Lung microvascular endothelial cell (primary cell): Measurements from ENCODE around the gene POLR3B. TPM values are rescaled to one million over a fixed set of nuclear protein-coding genes. Genes with fewer than 3 reads are reported as not detected.
"Not testable (repeated sequence)": the region's sequence is repeated elsewhere in the genome, so short reads cannot be mapped to it uniquely, and the experiment has no call there.

Experiments
- DNase-seq, 2 donors: peaks; one replicate each; pipeline versions ENCODE4 v3.0.0 to v3.0.0-alpha.2; 2010; ENCODE audit warnings: low read depth in 2 of 2
- total RNA-seq: library from RNA; depleted of rRNA; stranded (reverse); fragments of >200 nt; gene quantifications from 2 replicates; pipeline ENCODE4 v1.2.1, GENCODE V29; 2014

POLR3B gene
- 5.7 and 6.5 TPM in 2 replicates for total RNA-seq

DNA sequence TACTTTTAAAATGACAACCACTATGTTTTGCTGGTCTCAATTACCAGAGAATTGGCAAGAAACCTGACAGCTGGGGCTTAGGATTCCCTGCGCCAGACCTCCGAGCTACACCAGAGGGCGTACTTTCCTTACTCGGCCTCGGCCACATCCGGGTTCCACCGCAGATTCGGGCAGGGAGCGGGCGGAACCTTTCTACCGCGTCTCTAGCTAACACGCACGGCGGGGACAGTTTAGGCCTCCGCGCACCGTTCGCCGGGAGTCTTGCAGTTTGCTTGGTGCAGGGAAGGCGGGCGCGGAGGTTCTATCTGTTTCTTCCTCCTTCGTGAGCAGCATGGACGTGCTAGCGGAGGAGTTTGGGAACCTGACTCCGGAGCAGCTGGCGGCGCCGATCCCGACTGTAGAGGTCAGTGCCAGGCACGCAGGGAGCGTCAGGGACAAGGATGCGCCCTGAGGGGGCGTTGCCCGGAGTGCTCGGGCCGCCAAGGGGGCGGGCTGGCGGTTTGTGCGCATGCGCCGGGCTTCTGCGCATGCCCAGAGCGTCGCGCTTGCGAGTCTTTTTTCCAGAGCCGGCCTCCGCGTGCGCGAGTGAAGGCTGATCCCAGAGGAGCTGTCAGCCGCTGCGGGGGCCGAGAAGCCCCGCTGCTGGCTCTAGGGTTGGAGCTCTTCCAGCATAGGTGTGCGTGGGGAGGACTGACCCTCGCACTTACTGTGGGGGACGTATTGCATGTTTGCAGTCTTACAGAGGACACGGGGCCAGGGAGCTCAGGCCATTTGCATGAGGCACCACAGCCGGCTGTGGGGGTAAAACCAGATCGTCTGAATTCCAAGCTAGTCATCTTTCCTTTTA lies at the start of gene POLR3B:
TSS of gene POLR3B (plus strand) at position 200 of the 847 bp plus-strand sequence. CDS start at position 332, 132 bp downstream.
- DNase-seq, result peak; percentile 97 to 98

DNA sequence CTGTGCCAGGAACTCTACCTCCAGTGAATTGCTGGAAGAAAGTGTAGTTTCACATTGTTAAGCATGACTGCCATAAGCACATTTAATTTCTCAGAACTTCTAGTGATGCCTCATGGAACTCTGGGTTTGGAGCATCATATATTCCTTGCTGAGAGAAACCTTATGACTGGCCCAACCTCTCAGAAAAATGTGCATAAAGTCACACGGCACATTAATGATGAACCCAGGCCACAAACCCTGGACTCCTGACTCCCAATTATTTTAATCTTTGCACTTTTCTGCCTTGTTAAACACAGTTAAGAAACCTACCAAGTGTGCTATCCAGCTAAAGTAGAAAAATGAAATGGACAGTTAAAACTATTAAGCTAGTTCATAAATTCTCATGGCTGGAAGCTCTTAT lies 49.4 kb upstream of the POLR3B start:
- DNase-seq, result no peak

DNA sequence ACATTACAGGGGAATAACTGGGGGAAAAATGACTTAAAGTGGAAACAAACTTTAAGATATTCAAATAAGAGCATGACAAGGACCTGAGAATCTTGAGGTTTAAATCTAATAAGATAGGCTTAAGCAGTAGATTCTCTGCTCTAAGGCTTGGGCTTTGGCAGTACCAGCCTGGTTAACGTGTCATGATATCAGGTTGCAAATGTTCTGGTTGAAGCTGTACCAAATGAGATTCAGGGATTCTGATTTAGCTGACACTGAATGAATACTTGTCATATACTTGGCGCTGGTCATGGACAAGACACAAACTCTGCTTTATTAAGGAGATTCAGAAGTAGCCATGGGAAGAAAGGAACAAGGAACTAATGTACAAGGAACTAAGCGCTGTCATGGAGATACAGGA lies 48.9 kb upstream of the POLR3B start:
- no peak for DNase-seq

DNA sequence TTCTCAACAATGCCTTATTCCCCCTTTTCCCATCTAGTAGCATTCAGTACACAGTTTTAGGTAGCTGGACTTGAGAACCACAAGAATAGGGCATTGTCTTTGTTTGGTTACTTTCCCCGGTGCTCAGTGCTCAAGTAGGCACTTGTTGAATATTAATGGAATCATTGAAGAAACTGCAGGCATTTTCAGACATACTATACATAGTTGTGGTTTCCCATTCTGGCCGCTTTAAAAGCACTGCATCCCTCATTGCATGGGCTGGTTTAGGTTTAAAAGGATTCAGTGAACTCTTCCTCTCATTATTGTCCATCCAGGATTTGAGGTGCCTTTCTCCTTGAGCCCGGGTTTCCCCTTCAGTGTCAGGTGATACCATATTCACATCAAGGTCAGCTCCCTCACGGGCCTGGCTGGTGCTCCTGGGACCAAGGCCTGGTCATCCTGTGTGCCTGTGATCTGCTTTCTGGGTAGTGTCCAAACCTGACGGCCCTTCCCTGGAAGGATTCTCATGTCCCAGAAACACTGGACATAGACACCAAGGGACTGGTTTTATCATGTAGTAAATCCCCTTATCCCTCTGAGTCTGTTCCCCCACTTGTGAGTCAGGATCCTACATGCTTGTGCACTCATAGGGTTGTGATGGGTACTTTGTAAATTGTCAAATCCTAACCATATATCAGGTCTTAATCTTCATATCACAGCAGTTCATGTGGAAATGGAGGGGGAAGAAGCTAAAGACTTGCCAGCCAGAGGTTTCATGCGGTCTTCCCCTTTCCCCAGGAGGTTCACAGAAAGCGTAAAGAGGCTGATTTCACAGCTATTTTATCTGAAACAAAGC lies 47.7 kb upstream of the POLR3B start:
- no peak for DNase-seq

DNA sequence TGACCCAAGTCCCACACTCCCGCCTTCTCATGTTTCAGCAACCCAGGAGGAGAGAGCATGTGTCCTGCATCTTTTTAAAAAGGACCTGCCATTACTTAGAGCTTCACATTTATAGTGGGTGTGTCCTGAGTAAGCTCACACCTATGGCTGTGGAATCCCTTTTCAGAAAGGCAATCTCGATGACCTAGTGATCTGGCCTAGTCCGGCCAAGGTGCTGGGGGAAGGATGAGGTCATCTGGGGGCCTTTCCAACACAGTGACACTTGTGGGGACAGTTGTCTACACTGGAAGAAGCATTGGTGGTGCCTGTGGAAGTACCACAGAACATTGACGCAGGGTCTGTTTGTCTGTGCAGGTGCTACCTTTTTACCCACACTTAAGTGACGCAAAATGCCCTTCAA lies 46.9 kb upstream of the POLR3B start:
- DNase-seq, result no peak

DNA sequence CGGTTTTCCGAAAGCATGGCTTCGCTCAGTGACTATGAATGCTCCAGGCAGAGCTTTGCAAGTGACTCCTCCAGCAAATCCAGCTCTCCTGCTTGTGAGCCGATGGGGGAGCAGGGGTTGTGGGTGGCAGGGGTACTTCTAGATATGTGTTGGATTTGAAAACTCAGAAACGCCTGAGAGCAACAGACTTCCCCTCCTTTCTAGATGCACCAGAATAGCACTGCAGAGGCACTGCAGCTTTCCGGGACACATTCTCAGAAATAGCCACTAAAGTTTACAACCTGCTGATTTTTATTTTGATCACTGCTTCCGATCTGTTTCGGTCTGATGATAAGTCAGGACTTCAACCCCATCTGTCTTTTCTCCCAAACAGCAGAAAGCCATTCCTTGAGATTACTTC lies 46.4 kb upstream of the POLR3B start:
- no peak for DNase-seq

DNA sequence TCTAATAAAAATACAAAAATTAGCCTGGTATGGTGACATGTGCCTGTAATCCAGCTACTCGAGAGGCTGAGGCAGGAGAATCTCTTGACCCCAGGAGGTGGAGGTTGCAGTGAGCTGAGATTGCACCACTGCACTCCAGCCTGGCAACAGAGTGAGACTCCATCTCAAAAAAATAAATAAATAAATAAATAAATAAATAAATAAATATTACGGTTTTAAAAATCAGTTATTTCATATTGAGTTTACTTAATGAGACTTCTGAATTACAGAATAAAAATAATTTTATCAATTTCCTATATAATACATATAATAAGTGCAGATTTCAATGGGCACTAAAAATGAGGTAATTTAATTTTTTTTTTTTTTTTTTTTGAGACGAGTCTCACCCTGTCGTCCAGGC lies 44.1 kb upstream of the POLR3B start:
- DNase-seq, result not testable (repeated sequence)

DNA sequence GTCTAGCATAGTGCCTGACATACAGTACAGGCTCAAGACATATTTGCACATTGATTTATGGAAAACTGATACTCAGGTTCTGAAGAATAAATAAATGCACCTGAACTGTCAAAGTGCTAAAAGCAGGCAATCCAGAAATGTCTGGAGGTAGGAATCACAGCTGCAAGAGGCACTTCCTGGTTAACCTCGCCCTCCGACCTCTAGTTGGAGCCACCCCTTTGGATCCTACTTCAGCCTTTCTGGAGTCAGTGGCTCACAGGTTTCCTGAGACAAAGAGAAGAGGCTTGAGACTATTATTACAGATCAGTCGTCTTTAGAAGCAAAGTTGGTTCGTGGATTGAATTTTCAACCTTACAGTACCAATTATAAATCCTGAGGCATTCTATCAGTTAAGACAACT lies 42.0 kb upstream of the POLR3B start:
- no peak for DNase-seq

DNA sequence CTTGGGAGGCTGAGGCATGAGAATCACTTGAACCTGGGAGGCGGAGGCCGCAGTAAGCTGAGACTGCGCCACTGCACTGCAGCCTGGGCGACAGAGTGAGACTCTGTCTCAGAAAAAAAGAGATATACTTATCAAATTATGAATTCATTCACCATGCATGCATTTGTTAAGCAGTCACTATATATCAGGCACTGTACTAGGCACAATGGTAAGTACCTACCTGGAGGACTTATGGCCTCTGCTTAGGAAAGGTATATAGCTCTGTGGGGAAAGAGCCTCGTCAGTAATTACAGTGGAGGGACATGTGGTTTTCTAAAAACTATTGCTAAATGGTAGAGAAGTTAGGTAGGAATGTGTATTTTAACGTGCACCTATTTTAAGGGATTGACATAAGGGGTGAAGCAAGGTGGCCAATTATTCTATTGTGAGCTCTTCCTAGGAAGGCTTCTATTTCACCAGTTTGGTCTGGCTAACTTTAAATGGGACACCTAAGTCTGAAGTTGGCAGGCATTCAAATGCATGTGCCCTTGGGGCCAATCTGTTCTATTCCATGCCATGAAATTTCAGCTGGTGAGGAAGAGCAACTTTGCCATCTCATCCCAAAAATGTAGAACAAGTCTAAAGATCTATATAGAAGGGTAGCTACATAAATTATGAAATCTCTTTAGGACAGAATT lies 40.0 kb upstream of the POLR3B start:
- no peak for DNase-seq

DNA sequence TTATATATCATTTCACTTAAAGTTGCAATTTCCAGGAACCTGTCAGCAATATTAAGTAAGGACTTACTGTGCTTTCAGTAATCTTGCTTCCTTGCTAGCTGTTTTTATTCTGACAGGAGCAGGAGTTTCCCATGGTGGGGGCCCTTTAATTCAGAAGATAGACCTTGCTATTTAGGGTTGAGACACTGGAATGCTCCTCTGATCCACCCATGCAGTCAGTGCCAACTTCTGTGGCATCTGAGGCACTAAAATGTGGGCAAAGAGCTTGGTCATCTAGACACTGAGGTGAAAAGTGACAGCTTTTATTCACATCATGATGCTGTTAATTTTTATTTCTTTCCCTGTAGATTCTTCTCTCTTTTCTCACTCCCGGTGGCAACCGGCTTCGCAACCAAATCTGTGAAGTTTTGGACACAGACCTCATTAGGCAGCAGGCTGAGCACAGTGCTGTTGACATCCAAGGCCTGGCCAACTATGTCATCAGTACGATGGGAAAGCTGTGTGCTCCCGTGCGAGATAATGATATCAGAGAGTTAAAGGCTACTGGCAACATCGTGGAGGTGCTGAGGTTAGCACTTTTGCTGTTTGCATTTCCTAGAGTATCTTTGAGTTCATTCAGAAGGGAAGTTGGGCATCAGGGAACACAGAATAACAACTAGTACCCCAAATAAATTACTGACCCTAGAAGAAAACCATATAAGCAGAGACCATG lies 36.3 kb upstream of the POLR3B start:
- DNase-seq, result no peak

DNA sequence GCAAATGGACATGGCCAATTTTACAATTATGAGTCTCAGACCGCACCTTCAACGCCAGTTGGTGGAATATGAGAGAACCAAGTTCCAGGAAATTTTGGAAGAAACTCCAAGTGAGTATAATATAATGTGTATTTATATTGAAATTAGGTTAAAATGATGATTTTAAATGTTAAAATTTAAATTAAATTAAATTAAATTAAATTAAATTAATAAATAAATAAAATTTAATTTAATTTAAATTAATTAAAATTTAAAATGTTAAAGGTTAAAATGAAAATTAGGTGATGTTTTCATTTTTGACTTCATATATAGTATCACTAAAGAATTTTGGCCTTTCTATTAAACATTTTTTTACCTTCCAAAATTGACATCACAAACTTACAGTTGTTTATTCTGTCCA lies 34.0 kb upstream of the POLR3B start:
- DNase-seq, result no peak

DNA sequence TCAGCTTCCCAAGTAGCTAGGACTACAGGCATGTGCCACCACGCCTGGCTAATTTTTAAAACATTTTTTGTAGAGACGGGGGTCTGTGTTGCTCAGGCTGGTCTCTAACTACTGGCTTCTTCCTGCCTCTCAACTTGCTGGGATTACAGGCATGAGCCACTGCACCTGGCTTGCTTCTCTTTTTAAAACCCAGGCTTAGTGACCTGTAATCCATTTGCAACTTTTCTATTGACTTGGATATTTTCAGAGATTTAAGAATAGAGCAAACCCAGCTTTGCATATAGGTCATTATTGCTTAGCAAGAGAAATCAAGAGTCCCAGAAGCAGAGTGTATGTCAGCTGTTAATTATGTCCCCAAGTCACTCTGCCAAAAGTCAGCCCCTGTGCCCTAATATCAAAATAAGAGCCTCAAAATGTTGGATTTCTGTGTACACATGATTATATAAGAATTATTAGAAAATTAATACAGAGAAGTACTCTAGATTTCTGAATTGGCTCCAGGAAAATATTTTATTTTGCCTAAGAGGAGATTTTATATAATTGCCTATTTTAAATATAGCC lies 30.2 kb upstream of the POLR3B start:
- DNase-seq, result no peak

DNA sequence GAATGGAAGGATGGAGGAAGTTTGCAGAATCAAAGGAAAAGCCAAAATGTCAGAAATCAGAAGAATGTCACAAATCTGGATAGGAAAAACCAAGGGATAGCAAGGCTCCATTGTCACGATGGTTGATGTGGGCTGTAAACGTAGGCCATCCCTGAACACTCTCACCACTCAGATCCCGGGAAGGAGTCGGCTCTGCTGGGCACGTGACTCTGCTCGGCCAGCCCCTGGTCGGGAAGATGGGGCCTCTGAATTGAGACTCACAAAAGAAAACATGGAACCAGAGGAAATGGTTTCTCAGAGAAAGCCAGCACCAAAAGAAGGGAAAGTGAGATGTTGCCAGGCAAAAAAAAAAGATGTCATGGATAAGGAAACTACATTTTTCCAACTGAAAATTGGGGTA lies 28.8 kb upstream of the POLR3B start:
- DNase-seq, result no peak

DNA sequence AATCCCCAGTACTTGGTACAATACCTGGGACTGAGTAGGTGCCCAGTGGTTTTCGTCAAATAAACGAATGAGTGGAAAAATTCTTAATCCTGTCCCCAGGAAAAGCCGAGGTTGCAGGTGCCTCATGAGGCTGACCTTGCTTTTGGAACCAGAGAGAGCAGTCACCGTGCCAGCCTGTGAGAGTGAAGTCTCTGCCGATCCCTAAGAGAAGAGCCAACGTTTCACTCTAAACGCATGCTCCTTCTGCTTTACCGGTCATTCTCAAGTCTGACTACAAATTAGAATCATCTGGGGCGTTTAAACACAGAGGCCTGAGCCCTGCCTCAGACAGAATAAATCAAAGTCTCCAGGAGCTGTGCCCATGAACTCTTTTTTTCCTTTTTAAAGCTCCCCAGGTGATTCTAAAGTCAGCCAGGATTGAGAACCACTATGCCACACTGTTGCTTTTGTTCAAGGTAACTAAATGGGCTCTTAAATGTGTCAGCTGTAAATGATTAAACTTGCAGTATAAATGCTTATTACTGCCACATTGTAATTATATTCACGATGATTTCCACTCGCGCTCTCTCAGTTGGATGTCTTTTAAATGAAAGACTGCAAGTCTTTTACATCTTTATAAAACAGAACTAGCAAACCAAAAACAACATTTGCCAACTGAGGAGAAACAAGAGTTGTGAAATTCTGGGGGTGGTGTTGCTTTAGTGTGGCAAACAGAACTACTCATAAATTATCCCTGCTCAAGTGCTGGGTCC lies 28.1 kb upstream of the POLR3B start:
- no peak for DNase-seq

DNA sequence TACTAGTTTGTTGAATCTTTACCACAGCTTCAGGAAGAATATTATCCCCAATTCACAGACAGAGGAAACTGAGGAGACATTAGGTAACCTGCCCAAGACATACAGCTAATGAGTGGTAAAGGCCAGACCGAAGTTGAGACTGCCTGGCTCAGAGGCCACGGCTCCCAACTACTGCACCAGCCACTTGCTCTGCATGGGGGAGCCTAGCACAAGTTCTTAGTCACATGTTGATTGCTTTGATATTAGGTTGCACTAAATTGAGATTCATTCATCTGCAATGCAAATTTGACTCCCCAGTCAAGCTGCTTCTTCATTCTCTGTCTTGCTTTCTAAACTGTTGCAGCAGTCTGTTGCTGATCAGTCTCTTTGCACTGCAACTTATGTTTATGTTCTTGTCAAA lies 25.9 kb upstream of the POLR3B start:
- no peak for DNase-seq

DNA sequence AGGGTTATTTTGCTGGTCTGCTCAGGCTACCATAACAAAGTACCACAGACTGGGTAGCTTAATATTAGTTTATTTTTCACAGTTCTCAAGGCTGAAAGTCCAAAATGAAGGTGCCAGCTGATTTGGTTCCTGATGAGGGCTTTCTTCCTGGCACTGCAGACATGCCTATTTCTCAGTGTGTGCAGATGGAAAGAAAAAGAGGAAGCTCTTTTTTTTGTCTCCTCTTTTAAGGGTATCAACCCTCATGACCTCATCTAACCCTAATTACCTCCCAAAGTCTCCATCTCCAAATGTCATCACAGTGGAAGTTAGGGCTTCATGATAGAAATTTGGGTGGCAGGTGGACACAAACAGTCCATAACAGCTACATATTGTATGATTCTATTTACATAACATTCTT lies 25.0 kb upstream of the POLR3B start:
- DNase-seq, result no peak

DNA sequence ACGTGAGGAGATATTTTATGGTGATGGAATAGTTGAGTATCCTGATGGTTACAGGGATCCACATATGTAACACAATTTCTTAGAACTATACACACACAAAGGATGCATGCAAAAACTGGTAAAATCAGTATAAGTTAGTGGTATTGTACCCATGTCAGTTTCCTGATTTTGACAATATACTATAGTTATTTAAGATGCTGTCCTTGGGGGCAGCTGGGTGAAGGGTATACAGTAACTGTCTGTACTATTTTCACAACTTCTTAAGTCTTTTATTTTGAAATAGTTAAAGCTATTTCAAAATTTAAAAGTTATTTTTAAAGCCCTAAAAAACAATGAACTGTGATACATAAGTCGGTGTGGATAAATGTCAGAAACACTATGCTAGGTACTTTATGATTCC lies 24.5 kb upstream of the POLR3B start:
- DNase-seq, result no peak

DNA sequence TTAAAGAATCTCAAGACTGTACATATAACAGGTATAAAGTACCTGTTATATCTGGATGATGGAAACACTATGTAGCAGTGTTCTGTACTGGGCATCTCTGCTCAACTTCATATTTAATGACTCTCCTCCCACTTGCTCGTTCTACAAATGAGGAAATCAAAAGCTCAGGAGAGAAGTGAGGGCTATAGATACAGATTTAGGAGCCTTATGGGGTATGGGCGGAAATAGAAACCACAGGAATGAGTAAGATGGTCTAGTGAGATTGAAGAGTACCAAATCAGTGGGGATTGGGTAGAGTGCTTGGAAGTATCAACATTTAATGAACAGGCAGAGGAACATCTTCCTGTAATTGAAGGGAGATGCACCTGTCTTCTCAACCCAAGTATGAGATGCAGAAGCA lies 23.8 kb upstream of the POLR3B start:
- no peak for DNase-seq

DNA sequence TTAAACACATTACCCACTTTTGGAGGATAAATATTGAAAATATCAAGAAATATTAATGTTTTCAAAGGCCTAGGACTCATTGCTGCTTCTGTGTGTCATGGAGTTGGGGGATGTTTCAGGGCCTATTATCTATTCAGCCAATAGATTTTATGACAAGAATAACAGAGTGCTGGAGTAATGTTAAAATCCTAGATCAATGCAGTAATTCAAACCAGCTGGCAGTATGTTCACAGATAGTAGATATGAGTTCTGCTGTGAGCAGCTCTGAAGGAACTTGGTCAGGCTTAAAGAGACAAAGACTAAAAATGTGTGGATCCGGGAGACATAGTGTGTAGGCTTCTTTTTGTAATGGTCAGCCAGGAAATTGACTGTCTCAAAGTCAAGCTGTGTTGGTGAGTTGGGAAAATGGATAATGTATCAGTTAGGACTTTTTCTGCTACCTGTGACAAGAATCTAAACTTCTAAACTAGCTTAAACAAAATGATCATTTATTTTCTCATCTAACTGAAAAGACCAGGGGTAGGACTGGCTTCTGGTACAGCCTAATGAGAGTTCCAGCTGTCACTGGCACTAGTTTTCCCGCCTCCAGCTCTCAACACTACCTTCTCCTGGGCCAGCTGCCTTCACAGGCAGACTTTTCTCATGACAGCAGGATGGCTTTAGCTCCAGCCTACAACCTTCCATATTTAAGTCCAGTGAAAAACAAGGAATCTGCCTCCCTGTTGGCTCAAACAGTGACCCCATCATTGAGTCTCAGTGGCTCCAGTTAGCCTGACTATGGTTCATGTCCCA lies 16.3 kb upstream of the POLR3B start:
- DNase-seq, result no peak
